Cardiac fibroblast (primary cell): ENCODE results near the gene AADACL2.

ENCODE experiments used
- DNase-seq, 2 donors: peaks; one replicate each; pipeline versions ENCODE4 v3.0.0 to v3.0.0-alpha.2; 2010; ENCODE audit warnings: low read depth in 2 of 2
- H3K4me3 ChIP-seq, 2 donors: replicated peaks in 1 of 2; 1 replicate in 1 of 2; 2 replicates in 1 of 2; pipeline ENCODE4 v1.5.1; 2011; ENCODE audit warnings: low read depth in 2 of 2, low read length in 2 of 2, mild to moderate bottlenecking in 2 of 2, moderate library complexity in 1 of 2
- TF ChIP-seq, protein P1 (sequence below): IDR thresholded peaks from one replicate; pipeline ENCODE4 v1.5.1; 2011; ENCODE audit warnings: low read depth, mild to moderate bottlenecking, low read length, inconsistent platforms

The AADACL2 gene, protein sequence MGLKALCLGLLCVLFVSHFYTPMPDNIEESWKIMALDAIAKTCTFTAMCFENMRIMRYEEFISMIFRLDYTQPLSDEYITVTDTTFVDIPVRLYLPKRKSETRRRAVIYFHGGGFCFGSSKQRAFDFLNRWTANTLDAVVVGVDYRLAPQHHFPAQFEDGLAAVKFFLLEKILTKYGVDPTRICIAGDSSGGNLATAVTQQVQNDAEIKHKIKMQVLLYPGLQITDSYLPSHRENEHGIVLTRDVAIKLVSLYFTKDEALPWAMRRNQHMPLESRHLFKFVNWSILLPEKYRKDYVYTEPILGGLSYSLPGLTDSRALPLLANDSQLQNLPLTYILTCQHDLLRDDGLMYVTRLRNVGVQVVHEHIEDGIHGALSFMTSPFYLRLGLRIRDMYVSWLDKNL

DNA sequence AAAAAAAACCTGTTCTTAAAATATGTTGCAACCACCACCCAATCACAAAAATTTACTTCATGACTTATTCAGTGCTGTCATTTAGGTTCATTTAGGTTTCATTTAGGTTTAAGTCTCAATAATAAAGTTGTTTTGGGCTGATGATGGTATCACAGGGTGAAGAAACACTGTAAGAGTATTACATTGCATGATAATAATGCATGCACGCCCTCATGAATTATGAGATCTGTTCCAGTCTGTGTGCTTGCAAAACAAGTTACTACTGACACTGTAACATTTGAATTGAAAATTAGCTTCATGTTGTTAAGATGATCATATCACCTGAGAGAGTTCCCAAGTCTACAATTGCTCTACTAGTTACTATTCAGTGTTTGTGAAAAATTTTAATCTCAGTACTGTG lies at the start of gene AADACL2:
Gene AADACL2 (plus strand): TSS at position 315 of the 400 bp plus-strand sequence. CDS start 109 bp downstream, outside the sequence.
- TF ChIP-seq, protein P1, sequence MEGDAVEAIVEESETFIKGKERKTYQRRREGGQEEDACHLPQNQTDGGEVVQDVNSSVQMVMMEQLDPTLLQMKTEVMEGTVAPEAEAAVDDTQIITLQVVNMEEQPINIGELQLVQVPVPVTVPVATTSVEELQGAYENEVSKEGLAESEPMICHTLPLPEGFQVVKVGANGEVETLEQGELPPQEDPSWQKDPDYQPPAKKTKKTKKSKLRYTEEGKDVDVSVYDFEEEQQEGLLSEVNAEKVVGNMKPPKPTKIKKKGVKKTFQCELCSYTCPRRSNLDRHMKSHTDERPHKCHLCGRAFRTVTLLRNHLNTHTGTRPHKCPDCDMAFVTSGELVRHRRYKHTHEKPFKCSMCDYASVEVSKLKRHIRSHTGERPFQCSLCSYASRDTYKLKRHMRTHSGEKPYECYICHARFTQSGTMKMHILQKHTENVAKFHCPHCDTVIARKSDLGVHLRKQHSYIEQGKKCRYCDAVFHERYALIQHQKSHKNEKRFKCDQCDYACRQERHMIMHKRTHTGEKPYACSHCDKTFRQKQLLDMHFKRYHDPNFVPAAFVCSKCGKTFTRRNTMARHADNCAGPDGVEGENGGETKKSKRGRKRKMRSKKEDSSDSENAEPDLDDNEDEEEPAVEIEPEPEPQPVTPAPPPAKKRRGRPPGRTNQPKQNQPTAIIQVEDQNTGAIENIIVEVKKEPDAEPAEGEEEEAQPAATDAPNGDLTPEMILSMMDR: no peak
- no peak within 1 kb of the TSS for H3K4me3 ChIP-seq
- DNase-seq: no peak

DNA sequence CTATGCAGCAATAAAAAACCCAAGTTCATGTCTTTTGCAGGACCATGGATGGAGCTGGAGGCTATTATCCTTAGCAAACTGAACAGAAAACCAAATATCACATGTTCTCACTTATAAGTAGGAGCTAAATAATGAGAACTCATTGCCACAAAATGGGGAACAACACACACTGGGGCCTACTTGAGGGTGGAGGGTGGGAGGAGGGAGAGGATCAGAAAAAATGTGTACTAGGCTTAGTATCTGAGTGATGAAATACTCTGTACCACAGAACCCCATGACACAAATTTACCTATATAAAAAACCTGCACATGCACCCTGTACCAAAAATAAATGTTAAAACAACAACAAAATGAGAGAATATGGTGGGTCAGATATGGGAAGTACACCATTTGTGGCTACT lies 49.6 kb upstream of the AADACL2 start:
- TF ChIP-seq, protein P1: no peak
- no peak for DNase-seq
- H3K4me3 ChIP-seq: no peak overlapping the region

DNA sequence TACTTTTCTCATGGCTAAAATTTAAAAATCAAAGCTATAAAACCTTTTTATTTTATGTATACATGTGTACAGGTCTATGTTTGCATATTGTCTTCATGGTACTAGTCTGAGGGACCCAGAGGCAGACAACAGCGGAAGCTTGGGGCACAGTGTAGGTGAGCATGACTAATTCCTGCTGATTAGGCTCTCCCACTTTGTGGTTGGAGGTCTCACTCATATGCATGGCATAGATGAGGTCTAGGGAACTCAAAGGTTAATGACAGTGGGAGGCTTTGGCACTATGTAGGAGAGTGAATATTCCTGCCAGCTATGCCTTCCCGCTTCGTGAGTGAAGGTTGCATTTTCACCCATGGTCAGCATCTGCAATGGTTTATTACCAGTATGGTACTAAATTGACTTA lies 47.5 kb upstream of the AADACL2 start:
- DNase-seq: no peak
- no peak overlapping the region for H3K4me3 ChIP-seq
- TF ChIP-seq, protein P1: no peak

DNA sequence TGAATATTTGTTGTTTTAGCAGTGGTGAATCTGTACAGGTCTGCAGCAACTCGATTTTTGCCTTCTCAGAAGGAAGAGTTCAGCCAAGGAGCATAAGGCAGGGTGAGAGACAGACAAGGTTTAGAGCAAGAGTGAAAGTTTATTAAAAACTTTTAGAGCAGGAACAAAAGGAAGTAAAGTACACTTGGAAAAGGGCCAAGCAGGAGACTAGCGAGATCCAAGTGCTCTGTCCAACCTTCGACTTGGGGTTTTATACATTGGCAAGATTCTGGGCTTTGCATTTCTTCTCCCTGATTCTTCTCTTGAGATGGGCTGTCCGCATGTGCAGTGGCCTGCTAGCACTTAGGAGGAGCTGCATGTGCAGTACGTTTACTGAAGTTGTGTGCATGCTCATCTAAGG lies 46.7 kb upstream of the AADACL2 start:
- TF ChIP-seq, protein P1: no peak
- DNase-seq: peak in 1 of 2 donors; percentile 53
- H3K4me3 ChIP-seq: no peak overlapping the region

DNA sequence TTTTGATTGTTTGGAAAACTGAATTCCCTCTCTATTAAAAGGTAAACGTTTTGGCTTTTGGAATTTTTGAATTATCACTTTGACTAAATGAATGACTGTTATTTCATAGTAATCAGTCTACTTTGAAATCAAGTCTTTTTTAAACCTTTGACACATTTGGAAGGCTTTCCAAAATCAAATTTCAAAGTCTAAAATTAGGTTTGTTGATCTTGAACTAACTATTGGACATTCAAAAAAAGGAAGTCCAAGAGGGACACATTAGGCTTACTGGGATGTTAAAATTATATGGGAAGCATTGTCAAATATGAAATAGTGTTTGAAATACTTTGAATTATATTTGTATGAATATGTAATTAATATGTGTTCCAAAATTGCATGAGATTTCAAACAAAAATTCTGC lies 45.2 kb upstream of the AADACL2 start:
- no peak for DNase-seq
- TF ChIP-seq, protein P1: no peak

DNA sequence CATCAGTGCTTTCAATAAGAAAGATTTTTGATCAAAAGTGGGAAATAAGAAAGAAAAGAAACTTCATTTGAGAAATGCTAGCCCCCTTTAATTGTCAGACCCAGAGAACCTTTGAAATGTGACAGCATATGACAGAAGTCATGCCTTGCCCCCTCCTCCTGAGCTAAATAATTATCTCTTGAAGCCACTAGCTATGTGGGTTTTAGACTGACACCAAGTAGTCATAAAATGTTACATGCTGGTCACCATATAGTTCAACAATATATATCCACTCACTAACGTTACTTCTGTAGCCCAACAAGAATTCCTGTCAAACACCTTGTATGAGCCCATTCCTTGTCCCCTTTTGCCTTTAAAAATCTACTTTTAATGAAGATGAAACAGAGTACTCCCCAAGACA lies 43.1 kb upstream of the AADACL2 start:
- TF ChIP-seq, protein P1: no peak
- no peak overlapping the region for H3K4me3 ChIP-seq
- DNase-seq: no peak

More for the DNA sequence above, 45.2 kb upstream of the AADACL2 start:
- H3K4me3 ChIP-seq: no peak overlapping the region
